ES-I3 (cell line): ENCODE measurements around the gene TMEM37.

ENCODE experiments used
- H3K36me3 ChIP-seq: 2 replicates; pipeline ENCODE4 v1.6.1; 2013; ENCODE audit warnings: mild to moderate bottlenecking, low read length, control low read depth, moderate library complexity; ENCODE audit not compliant: insufficient read depth
- H3K4me1 ChIP-seq: 2 replicates; pipeline ENCODE4 v1.6.1; 2013; ENCODE audit warnings: mild to moderate bottlenecking, control low read depth, low read length; ENCODE audit not compliant: insufficient read depth
- H3K9ac ChIP-seq: 2 replicates; pipeline ENCODE4 v1.6.1; 2013; ENCODE audit warnings: low read depth, mild to moderate bottlenecking, low read length, moderate library complexity
- H3K9me3 ChIP-seq: 2 replicates; pipeline ENCODE4 v1.6.1; 2013; ENCODE audit warnings: mild to moderate bottlenecking, low read length, moderate library complexity; ENCODE audit not compliant: control insufficient read depth, insufficient read depth

The TMEM37 gene

GRCh38 chr2:119407430-119408220, 24.0 kb upstream of the TMEM37 start:
- H3K4me1 ChIP-seq, result no peaks in the 10 kb centered on the region; the same call in 1 of the 2 replicates
- H3K36me3 ChIP-seq, result no peaks in the 10 kb centered on the region
- no peaks in the 10 kb centered on the region for H3K9me3 ChIP-seq
- H3K9ac ChIP-seq, result no peak overlapping the region

GRCh38 chr2:119408221-119408619, 23.4 kb upstream of the TMEM37 start:
- Histone ChIP-seq H3K36me3 (no peaks in the 10 kb centered on the region), H3K9me3 (no peaks in the 10 kb centered on the region), H3K9ac (no peak overlapping the region), H3K4me1 (no peaks in the 10 kb centered on the region; the same call in 1 of the 2 replicates)

GRCh38 chr2:119409506-119409905, 22.1 kb upstream of the TMEM37 start:
- Histone ChIP-seq H3K4me1 (no peaks in the 10 kb centered on the region; the same call in 1 of the 2 replicates), H3K36me3 (no peaks in the 10 kb centered on the region), H3K9ac (no peak overlapping the region), H3K9me3 (peaks cover 2% of the 10 kb centered on the region; the same call in 1 of the 2 replicates)

GRCh38 chr2:119414894-119415293, 16.8 kb upstream of the TMEM37 start:
- peaks cover 2% of the 10 kb centered on the region; the same call in 1 of the 2 replicates for H3K9me3 ChIP-seq
- no peak overlapping the region for H3K9ac ChIP-seq
- H3K36me3 ChIP-seq, result no peaks in the 10 kb centered on the region
- no peaks in the 10 kb centered on the region for H3K4me1 ChIP-seq

- H3K9me3 ChIP-seq, result peaks cover 2% of the 10 kb centered on the region; the same call in 1 of the 2 replicates
- H3K4me1 ChIP-seq, result no peaks in the 10 kb centered on the region
- H3K36me3 ChIP-seq, result no peaks in the 10 kb centered on the region
- H3K9ac ChIP-seq, result no peak overlapping the region
These were observed 16.0 kb upstream of the TMEM37 start for GRCh38 chr2:119415630-119416029.

GRCh38 chr2:119416299-119416923, 15.2 kb upstream of the TMEM37 start:
- H3K36me3 ChIP-seq, result no peaks in the 10 kb centered on the region

GRCh38 chr2:119417908-119418307, 13.7 kb upstream of the TMEM37 start:
- H3K9ac ChIP-seq, result no peak overlapping the region
- peaks cover 5% of the 10 kb centered on the region; the same call in 1 of the 2 replicates for H3K9me3 ChIP-seq
- H3K4me1 ChIP-seq, result no peaks in the 10 kb centered on the region
- H3K36me3 ChIP-seq, result no peaks in the 10 kb centered on the region

More at GRCh38 chr2:119416299-119416923, 15.2 kb upstream of the TMEM37 start:
- no peaks in the 10 kb centered on the region for H3K4me1 ChIP-seq
- peaks cover 2% of the 10 kb centered on the region; the same call in 1 of the 2 replicates for H3K9me3 ChIP-seq
- no peak overlapping the region for H3K9ac ChIP-seq

- no peaks in the 10 kb centered on the region for H3K36me3 ChIP-seq
- H3K4me1 ChIP-seq, result no peaks in the 10 kb centered on the region
- peaks cover 5% of the 10 kb centered on the region; the same call in 1 of the 2 replicates for H3K9me3 ChIP-seq
- no peak overlapping the region for H3K9ac ChIP-seq
These were observed 12.6 kb upstream of the TMEM37 start for GRCh38 chr2:119419065-119419464.

- Histone ChIP-seq H3K9ac (no peak overlapping the region), H3K36me3 (no peaks in the 10 kb centered on the region), H3K4me1 (no peaks in the 10 kb centered on the region), H3K9me3 (peaks cover 4% of the 10 kb centered on the region; the same call in 1 of the 2 replicates)
These were observed 11.7 kb upstream of the TMEM37 start for GRCh38 chr2:119419803-119420508.

GRCh38 chr2:119421304-119421703, 10.3 kb upstream of the TMEM37 start:
- Histone ChIP-seq H3K36me3 (no peaks in the 10 kb centered on the region), H3K4me1 (no peaks in the 10 kb centered on the region), H3K9me3 (peaks cover 4% of the 10 kb centered on the region; the same call in 1 of the 2 replicates), H3K9ac (no peak overlapping the region)

GRCh38 chr2:119421741-119422140, 9.9 kb upstream of the TMEM37 start:
- Histone ChIP-seq H3K9ac (no peak overlapping the region), H3K36me3 (no peaks in the 10 kb centered on the region), H3K4me1 (no peaks in the 10 kb centered on the region), H3K9me3 (peaks cover 4% of the 10 kb centered on the region; the same call in 1 of the 2 replicates)

GRCh38 chr2:119422360-119423107, 9.1 kb upstream of the TMEM37 start:
- peaks cover 4% of the 10 kb centered on the region; the same call in 1 of the 2 replicates for H3K9me3 ChIP-seq
- H3K36me3 ChIP-seq, result no peaks in the 10 kb centered on the region
- H3K9ac ChIP-seq, result no peak overlapping the region
- H3K4me1 ChIP-seq, result no peaks in the 10 kb centered on the region

GRCh38 chr2:119423108-119423444, 8.6 kb upstream of the TMEM37 start:
- H3K9ac ChIP-seq, result no peak overlapping the region
- H3K36me3 ChIP-seq, result no peaks in the 10 kb centered on the region
- peaks cover 4% of the 10 kb centered on the region; the same call in 1 of the 2 replicates for H3K9me3 ChIP-seq
- no peaks in the 10 kb centered on the region for H3K4me1 ChIP-seq

GRCh38 chr2:119423811-119424210, 7.8 kb upstream of the TMEM37 start:
- H3K9me3 ChIP-seq, result peaks cover 4% of the 10 kb centered on the region; the same call in 1 of the 2 replicates
- no peaks in the 10 kb centered on the region; the same call in 1 of the 2 replicates for H3K4me1 ChIP-seq
- H3K36me3 ChIP-seq, result no peaks in the 10 kb centered on the region
- H3K9ac ChIP-seq, result no peak overlapping the region
